ENCODE results near the gene CKM. TPM values are rescaled to one million over a fixed set of nuclear protein-coding genes. Genes with fewer than 3 reads are reported as not detected.
"Not testable (repeated sequence)": the region's sequence is repeated elsewhere in the genome, so short reads cannot be mapped to it uniquely, and the experiment has no call there.

The CKM gene
- polyA plus RNA-seq, 4 donors = 0.09 to 30.5 (median 14.4) TPM

- H3K27me3 ChIP-seq (ENCODE audit: control insufficient read depth in 3 of 3, insufficient read depth in 3 of 3, low read length in 3 of 3); DNase-seq; H3K4me3 ChIP-seq (ENCODE audit: low read depth in 1 of 3, low read length in 3 of 3); FAIRE-seq; H3K36me3 ChIP-seq (ENCODE audit: control insufficient read depth in 3 of 3, insufficient read depth in 2 of 3, low read depth in 1 of 3, low read length in 3 of 3); H3K9me3 ChIP-seq (ENCODE audit: control insufficient read depth in 2 of 2, insufficient read depth in 1 of 2, low read depth in 1 of 2, low read length in 1 of 2); H3K4me1 ChIP-seq (ENCODE audit: control insufficient read depth in 3 of 3, insufficient read depth in 2 of 3, low read depth in 1 of 3, low read length in 2 of 3); H3K27ac ChIP-seq (ENCODE audit: low read depth in 1 of 3, low read length in 2 of 3): not testable (repeated sequence)
- 83 to 91% (median 90%) methylated on average over 4 of the region's 4 CpGs for WGBS, 3 donors
Observed at GRCh38 chr19:45334881-45335280, 12.2 kb upstream of the CKM start.

- Histone ChIP-seq H3K36me3 (ENCODE audit: control insufficient read depth in 3 of 3, insufficient read depth in 2 of 3, low read depth in 1 of 3, low read length in 3 of 3) (no peaks in the 10 kb centered on the region), H3K4me1 (ENCODE audit: control insufficient read depth in 3 of 3, insufficient read depth in 2 of 3, low read depth in 1 of 3, low read length in 2 of 3) (no peaks in the 10 kb centered on the region), H3K27me3 (ENCODE audit: control insufficient read depth in 3 of 3, insufficient read depth in 3 of 3, low read length in 3 of 3) (peaks cover 0 to 3% (median 2%) of the 10 kb centered on the region in 3 donors), H3K4me3 (ENCODE audit: low read depth in 1 of 3, low read length in 3 of 3) (no peak overlapping the region), H3K9me3 (ENCODE audit: control insufficient read depth in 2 of 2, insufficient read depth in 1 of 2, low read depth in 1 of 2, low read length in 1 of 2) (no peaks in the 10 kb centered on the region), H3K27ac (ENCODE audit: low read depth in 1 of 3, low read length in 2 of 3) (no peak overlapping the region)
- 78 to 80% (median 79%) methylated on average over 10 of the region's 10 CpGs for WGBS, 3 donors
- FAIRE-seq (no peak), DNase-seq (no peak)
Observed at GRCh38 chr19:45333609-45334303, 11.1 kb upstream of the CKM start.

GRCh38 chr19:45331411-45331810 lies 8.7 kb upstream of the CKM start:
- no peak for FAIRE-seq
- no peak for DNase-seq
- H3K4me1 ChIP-seq (ENCODE audit: control insufficient read depth in 3 of 3, insufficient read depth in 2 of 3, low read depth in 1 of 3, low read length in 2 of 3) = no peaks in the 10 kb centered on the region
- H3K27me3 ChIP-seq (ENCODE audit: control insufficient read depth in 3 of 3, insufficient read depth in 3 of 3, low read length in 3 of 3) = peaks cover 0 to 3% (median 2%) of the 10 kb centered on the region in 3 donors
- H3K36me3 ChIP-seq (ENCODE audit: control insufficient read depth in 3 of 3, insufficient read depth in 2 of 3, low read depth in 1 of 3, low read length in 3 of 3) = no peaks in the 10 kb centered on the region
- H3K27ac ChIP-seq (ENCODE audit: low read depth in 1 of 3, low read length in 2 of 3) = no peak overlapping the region
- H3K9me3 ChIP-seq (ENCODE audit: control insufficient read depth in 2 of 2, insufficient read depth in 1 of 2, low read depth in 1 of 2, low read length in 1 of 2) = no peaks in the 10 kb centered on the region
- no peak overlapping the region for H3K4me3 ChIP-seq (ENCODE audit: low read depth in 1 of 3, low read length in 3 of 3)
- WGBS, 3 donors = 78 to 83% (median 78%) methylated on average over 7 of the region's 7 CpGs

GRCh38 chr19:45327404-45328143 lies 4.9 kb upstream of the CKM start:
- Histone ChIP-seq H3K4me1 (ENCODE audit: control insufficient read depth in 3 of 3, insufficient read depth in 2 of 3, low read depth in 1 of 3, low read length in 2 of 3) (peaks cover 0 to 8% (median 0%) of the 10 kb centered on the region in 3 donors), H3K4me3 (ENCODE audit: low read depth in 1 of 3, low read length in 3 of 3) (no peak overlapping the region), H3K27ac (ENCODE audit: low read depth in 1 of 3, low read length in 2 of 3) (no peak overlapping the region), H3K36me3 (ENCODE audit: control insufficient read depth in 3 of 3, insufficient read depth in 2 of 3, low read depth in 1 of 3, low read length in 3 of 3) (no peaks in the 10 kb centered on the region), H3K27me3 (ENCODE audit: control insufficient read depth in 3 of 3, insufficient read depth in 3 of 3, low read length in 3 of 3) (peaks cover 7 to 22% (median 14%) of the 10 kb centered on the region in 3 donors), H3K9me3 (ENCODE audit: control insufficient read depth in 2 of 2, insufficient read depth in 1 of 2, low read depth in 1 of 2, low read length in 1 of 2) (no peaks in the 10 kb centered on the region)
- no peak for DNase-seq
- WGBS, 3 donors = 62 to 76% (median 71%) methylated on average over 13 of the region's 13 CpGs
- no peak for FAIRE-seq

- H3K4me3 ChIP-seq (ENCODE audit: low read depth in 1 of 3, low read length in 3 of 3) = no peak overlapping the region
- peaks cover 0 to 8% (median 0%) of the 10 kb centered on the region in 3 donors for H3K4me1 ChIP-seq (ENCODE audit: control insufficient read depth in 3 of 3, insufficient read depth in 2 of 3, low read depth in 1 of 3, low read length in 2 of 3)
- DNase-seq (no peak), FAIRE-seq (no peak)
- H3K9me3 ChIP-seq (ENCODE audit: control insufficient read depth in 2 of 2, insufficient read depth in 1 of 2, low read depth in 1 of 2, low read length in 1 of 2) = no peaks in the 10 kb centered on the region
- no peaks in the 10 kb centered on the region for H3K36me3 ChIP-seq (ENCODE audit: control insufficient read depth in 3 of 3, insufficient read depth in 2 of 3, low read depth in 1 of 3, low read length in 3 of 3)
- H3K27me3 ChIP-seq (ENCODE audit: control insufficient read depth in 3 of 3, insufficient read depth in 3 of 3, low read length in 3 of 3) = peaks cover 7 to 27% (median 18%) of the 10 kb centered on the region in 3 donors
- no peak overlapping the region for H3K27ac ChIP-seq (ENCODE audit: low read depth in 1 of 3, low read length in 2 of 3)
- 55 to 66% (median 66%) methylated on average over 11 of the region's 11 CpGs for WGBS, 3 donors
Observed at GRCh38 chr19:45324349-45324907, 1.8 kb upstream of the CKM start.

GRCh38 chr19:45323671-45324081 lies 1.0 kb upstream of the CKM start:
- no peak for FAIRE-seq
- peaks cover 7 to 31% (median 18%) of the 10 kb centered on the region in 3 donors for H3K27me3 ChIP-seq (ENCODE audit: control insufficient read depth in 3 of 3, insufficient read depth in 3 of 3, low read length in 3 of 3)
- H3K36me3 ChIP-seq (ENCODE audit: control insufficient read depth in 3 of 3, insufficient read depth in 2 of 3, low read depth in 1 of 3, low read length in 3 of 3) = no peaks in the 10 kb centered on the region
- peak in 1 of 2 donors; percentile 54 for DNase-seq
- peak overlapping the region in 1 of 3 donors; percentile 24 for H3K4me3 ChIP-seq (ENCODE audit: low read depth in 1 of 3, low read length in 3 of 3)
- WGBS, 3 donors = 2 to 5% (median 4%) methylated on average over 28 to 30 of the region's 30 CpGs
- no peak overlapping the region for H3K27ac ChIP-seq (ENCODE audit: low read depth in 1 of 3, low read length in 2 of 3)
- H3K4me1 ChIP-seq (ENCODE audit: control insufficient read depth in 3 of 3, insufficient read depth in 2 of 3, low read depth in 1 of 3, low read length in 2 of 3) = peaks cover 0 to 8% (median 0%) of the 10 kb centered on the region in 3 donors
- no peaks in the 10 kb centered on the region for H3K9me3 ChIP-seq (ENCODE audit: control insufficient read depth in 2 of 2, insufficient read depth in 1 of 2, low read depth in 1 of 2, low read length in 1 of 2)

GRCh38 chr19:45322311-45322710 lies 364 bp downstream of the CKM start:
- Histone ChIP-seq H3K4me1 (ENCODE audit: control insufficient read depth in 3 of 3, insufficient read depth in 2 of 3, low read depth in 1 of 3, low read length in 2 of 3) (peaks cover 0 to 8% (median 0%) of the 10 kb centered on the region in 3 donors), H3K27ac (ENCODE audit: low read depth in 1 of 3, low read length in 2 of 3) (no peak overlapping the region), H3K36me3 (ENCODE audit: control insufficient read depth in 3 of 3, insufficient read depth in 2 of 3, low read depth in 1 of 3, low read length in 3 of 3) (no peaks in the 10 kb centered on the region), H3K27me3 (ENCODE audit: control insufficient read depth in 3 of 3, insufficient read depth in 3 of 3, low read length in 3 of 3) (peaks cover 7 to 31% (median 20%) of the 10 kb centered on the region in 3 donors), H3K9me3 (ENCODE audit: control insufficient read depth in 2 of 2, insufficient read depth in 1 of 2, low read depth in 1 of 2, low read length in 1 of 2) (no peaks in the 10 kb centered on the region), H3K4me3 (ENCODE audit: low read depth in 1 of 3, low read length in 3 of 3) (no peak overlapping the region)
- FAIRE-seq = no peak
- 20 to 33% (median 24%) methylated on average over 11 of the region's 11 CpGs for WGBS, 3 donors
- no peak for DNase-seq

- FAIRE-seq (no peak), DNase-seq (no peak)
- Histone ChIP-seq H3K4me1 (ENCODE audit: control insufficient read depth in 3 of 3, insufficient read depth in 2 of 3, low read depth in 1 of 3, low read length in 2 of 3) (peaks cover 0 to 8% (median 0%) of the 10 kb centered on the region in 3 donors), H3K27me3 (ENCODE audit: control insufficient read depth in 3 of 3, insufficient read depth in 3 of 3, low read length in 3 of 3) (peaks cover 7 to 31% (median 20%) of the 10 kb centered on the region in 3 donors), H3K27ac (ENCODE audit: low read depth in 1 of 3, low read length in 2 of 3) (no peak overlapping the region), H3K9me3 (ENCODE audit: control insufficient read depth in 2 of 2, insufficient read depth in 1 of 2, low read depth in 1 of 2, low read length in 1 of 2) (no peaks in the 10 kb centered on the region), H3K36me3 (ENCODE audit: control insufficient read depth in 3 of 3, insufficient read depth in 2 of 3, low read depth in 1 of 3, low read length in 3 of 3) (no peaks in the 10 kb centered on the region), H3K4me3 (ENCODE audit: low read depth in 1 of 3, low read length in 3 of 3) (no peak overlapping the region)
- 28 to 58% (median 35%) methylated on average over 6 to 7 of the region's 7 CpGs for WGBS, 3 donors
Observed at GRCh38 chr19:45321848-45322247, 827 bp downstream of the CKM start.
